Skeletal muscle satellite cell (primary cell): Measurements from ENCODE around the gene ZNF83.
"Not testable (repeated sequence)": the region's sequence is repeated elsewhere in the genome, so short reads cannot be mapped to it uniquely, and the experiment has no call there.

Experiments used
- H3K27me3 ChIP-seq: 2 replicates; pipeline ENCODE4 v1.7.0; 2013; ENCODE audit warnings: low read length; ENCODE audit not compliant: control insufficient read depth, insufficient read depth
- H3K36me3 ChIP-seq: 2 replicates; pipeline ENCODE4 v1.7.0; 2013; ENCODE audit warnings: mild to moderate bottlenecking, control low read depth, low read length; ENCODE audit not compliant: insufficient read depth
- H3K4me1 ChIP-seq: 2 replicates; pipeline ENCODE4 v1.7.0; 2013; ENCODE audit warnings: low read length; ENCODE audit not compliant: control insufficient read depth, insufficient read depth
- H3K4me2 ChIP-seq: 2 replicates; pipeline ENCODE4 v1.7.0; 2013; ENCODE audit warnings: mild to moderate bottlenecking, low read length
- H3K4me3 ChIP-seq: 2 replicates; pipeline ENCODE4 v1.7.0; 2013; ENCODE audit warnings: low read length
- H3K9ac ChIP-seq: 2 replicates; pipeline ENCODE4 v1.7.0; 2013; ENCODE audit warnings: mild to moderate bottlenecking, low read depth, low read length, moderate library complexity
- H3K9me3 ChIP-seq: replicated peaks from 2 replicates; pipeline ENCODE4 v1.7.0; 2013; ENCODE audit warnings: mild to moderate bottlenecking, control low read depth, low read length

ZNF83 gene

DNA sequence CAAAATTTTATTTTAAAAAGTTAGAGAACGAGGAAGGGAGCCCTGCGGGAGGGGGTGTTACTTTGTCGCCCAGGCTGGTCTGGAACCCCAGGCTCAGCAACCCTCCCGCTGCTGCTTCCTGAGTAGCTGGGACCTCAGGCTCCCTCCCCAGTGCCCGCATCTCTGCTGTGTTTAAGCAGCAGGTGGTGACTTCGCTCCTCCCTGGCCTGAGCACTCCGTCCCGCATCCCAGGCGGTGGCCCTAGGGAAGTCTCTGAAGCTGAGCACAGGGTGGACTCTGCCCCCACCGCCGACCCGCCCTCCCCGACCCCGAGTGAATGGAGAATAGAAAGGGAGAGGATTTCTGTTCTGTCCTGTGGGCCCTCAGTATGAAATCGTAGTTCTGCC, 37.5 kb downstream of the ZNF83 start:
- H3K9me3 ChIP-seq = peaks cover 11% of the 10 kb centered on the region
- H3K4me2 ChIP-seq = peak overlapping the region; percentile 93
- peaks cover 15% of the 10 kb centered on the region for H3K36me3 ChIP-seq
- peak overlapping the region; percentile 80 for H3K4me3 ChIP-seq
- no peaks in the 10 kb centered on the region for H3K27me3 ChIP-seq
- H3K4me1 ChIP-seq = peaks cover 19% of the 10 kb centered on the region
- peak overlapping the region; percentile 80 for H3K9ac ChIP-seq

DNA sequence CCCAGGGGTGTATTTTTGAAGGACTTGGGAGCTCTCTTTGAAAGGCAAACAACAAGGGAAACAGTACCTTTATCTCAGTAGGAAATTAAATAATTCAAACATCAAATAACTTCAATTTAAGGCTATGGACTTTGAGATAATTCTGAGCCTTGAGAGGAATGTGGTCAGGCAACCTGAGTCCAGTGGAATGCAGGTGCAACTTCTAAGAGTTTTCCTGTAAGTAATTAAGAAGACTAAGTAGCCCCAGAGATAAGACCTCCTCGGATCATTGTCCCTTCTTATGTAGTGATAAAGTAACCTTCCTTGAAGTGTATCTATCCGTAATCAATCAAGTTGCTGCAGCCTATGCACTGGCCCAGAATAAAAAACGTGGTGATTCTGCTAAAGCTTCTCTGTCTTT, 38.9 kb downstream of the ZNF83 start:
- Histone ChIP-seq H3K4me3 (no peak overlapping the region), H3K9ac (no peak overlapping the region), H3K27me3 (no peaks in the 10 kb centered on the region), H3K4me2 (no peak overlapping the region), H3K4me1 (peaks cover 19% of the 10 kb centered on the region), H3K36me3 (peaks cover 17% of the 10 kb centered on the region), H3K9me3 (peaks cover 11% of the 10 kb centered on the region)

DNA sequence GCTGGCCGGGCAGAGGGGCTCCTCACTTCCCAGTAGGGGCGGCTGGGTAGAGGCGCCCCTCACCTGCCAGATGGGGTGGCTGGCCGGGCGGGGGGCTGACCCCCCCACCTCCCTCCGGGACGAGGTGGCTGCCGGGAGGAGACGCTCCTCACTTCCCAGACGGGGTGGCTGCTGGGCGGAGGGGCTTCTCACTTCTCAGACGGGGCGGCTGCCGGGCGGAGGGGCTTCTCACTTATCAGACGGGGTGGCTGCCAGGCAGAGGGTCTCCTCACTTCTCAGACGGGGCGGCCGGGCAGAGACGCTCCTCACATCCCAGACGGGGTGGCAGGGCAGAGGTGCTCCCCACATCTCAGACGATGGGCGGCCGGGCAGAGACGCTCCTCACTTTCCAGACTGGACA, 44.7 kb downstream of the ZNF83 start:
- peaks cover 17% of the 10 kb centered on the region for H3K36me3 ChIP-seq
- H3K27me3 ChIP-seq, H3K9ac ChIP-seq, H3K4me2 ChIP-seq, H3K4me3 ChIP-seq, H3K4me1 ChIP-seq: not testable (repeated sequence)
- peaks cover 11% of the 10 kb centered on the region for H3K9me3 ChIP-seq

DNA sequence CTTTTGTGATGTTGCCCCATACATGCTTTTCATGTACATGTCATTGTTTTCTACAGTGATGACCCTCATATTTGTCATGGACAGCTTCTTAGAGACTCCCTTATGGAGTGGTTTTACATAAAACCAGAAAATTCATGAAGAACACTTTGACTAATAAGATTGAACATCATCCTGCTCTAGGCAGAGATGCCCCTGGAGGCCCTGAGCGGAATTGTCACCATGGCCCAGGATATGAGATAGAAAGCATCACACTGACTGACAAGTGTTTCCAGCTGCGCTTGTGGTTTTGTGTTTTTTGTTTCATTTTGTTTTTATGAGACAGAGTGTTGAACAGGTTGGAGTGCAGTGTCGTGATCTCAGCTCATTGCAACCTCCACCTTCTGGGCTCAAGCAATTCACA, 45.9 kb downstream of the ZNF83 start:
- Histone ChIP-seq H3K4me3 (no peak overlapping the region), H3K36me3 (peaks cover 17% of the 10 kb centered on the region), H3K27me3 (no peaks in the 10 kb centered on the region), H3K9ac (no peak overlapping the region), H3K4me2 (no peak overlapping the region), H3K4me1 (no peaks in the 10 kb centered on the region), H3K9me3 (peaks cover 11% of the 10 kb centered on the region)

DNA sequence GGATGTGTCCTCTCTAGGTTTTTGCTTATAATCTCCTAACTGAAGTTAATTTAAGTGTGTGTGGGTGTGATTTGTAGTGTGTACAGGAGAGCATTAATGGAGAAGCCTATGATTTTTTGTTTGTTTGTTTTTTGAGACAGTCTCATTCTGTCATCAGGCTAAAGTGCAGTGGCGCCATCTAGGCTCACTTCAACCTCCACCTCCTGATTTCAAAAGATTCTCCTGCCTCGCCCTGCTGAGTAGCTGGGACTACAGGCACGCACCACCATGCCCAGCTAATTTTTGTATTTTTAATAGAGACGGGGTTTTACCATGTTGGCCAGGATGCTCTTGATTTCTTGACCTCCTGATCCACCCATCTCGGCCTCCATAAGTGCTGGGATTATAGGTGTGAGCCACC, 47.4 kb downstream of the ZNF83 start:
- H3K36me3 ChIP-seq = peaks cover 2% of the 10 kb centered on the region
- no peak overlapping the region for H3K9ac ChIP-seq
- H3K4me3 ChIP-seq = no peak overlapping the region
- no peaks in the 10 kb centered on the region for H3K4me1 ChIP-seq
- no peak overlapping the region for H3K4me2 ChIP-seq
- no peaks in the 10 kb centered on the region for H3K9me3 ChIP-seq
- no peaks in the 10 kb centered on the region for H3K27me3 ChIP-seq

DNA sequence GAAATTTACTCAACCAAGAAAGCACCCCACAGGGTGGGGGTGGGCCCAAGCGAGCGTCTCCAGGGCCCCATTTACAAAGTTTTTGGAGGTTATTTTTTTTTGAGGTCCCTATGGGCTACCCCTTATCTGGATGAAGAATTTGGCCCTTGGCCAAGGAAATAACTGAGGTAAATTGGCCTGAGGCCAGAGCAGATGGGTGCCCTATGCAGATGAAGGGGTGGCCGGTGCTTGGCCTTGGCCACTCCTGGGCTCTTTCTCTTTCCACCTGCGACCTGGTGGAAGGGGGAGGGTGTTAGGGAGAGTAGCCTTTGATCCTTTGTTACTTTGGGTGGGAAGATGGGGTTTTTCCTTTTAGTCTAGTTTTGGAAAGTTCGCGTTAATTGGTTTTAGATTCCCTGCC, 52.6 kb downstream of the ZNF83 start:
- Histone ChIP-seq H3K36me3 (peaks cover 35% of the 10 kb centered on the region), H3K4me3 (no peak overlapping the region)

DNA sequence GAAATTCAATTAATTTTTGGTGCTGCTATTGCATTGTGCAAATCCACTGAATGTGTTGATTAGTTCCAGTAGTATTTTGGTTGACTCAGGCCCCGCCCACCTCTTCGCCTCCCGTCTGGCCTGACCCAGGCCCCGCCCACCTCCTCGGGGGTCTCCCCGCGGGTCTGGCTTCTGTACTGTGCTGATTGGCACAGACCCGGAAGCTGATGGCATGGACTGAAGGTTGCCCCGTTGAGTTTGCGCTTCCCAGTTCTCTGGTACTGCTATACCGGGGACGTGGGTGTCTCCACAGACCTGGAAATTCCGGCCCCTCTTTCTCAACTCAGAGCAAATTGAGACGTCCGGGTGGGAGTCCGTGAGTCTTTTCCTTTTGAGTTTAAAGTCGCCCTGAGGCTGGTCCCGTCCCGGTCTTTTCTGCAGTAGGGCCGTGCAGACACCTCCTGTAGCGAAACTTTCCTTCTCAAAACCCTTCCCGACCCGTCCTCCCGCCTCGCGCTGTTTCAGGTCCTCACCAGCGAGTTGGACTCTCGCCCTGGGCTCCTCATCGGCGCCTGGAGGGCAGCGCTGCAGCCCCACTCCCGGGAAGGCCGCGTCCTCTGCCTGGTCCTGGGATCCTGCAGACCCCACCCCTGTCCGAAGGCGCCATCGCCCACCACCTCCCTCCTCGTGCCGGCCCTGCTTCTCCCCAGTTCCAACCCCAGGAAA, 53.3 kb downstream of the ZNF83 start:
- no peak overlapping the region for H3K9ac ChIP-seq
- no peak overlapping the region for H3K4me3 ChIP-seq
- no peaks in the 10 kb centered on the region for H3K27me3 ChIP-seq
- H3K36me3 ChIP-seq = peaks cover 40% of the 10 kb centered on the region
- no peaks in the 10 kb centered on the region for H3K4me1 ChIP-seq
- H3K9me3 ChIP-seq = peaks cover 11% of the 10 kb centered on the region
- no peak overlapping the region for H3K4me2 ChIP-seq

More for the DNA sequence above, 52.6 kb downstream of the ZNF83 start:
- Histone ChIP-seq H3K4me2 (no peak overlapping the region), H3K27me3 (no peaks in the 10 kb centered on the region), H3K4me1 (no peaks in the 10 kb centered on the region), H3K9me3 (peaks cover 11% of the 10 kb centered on the region), H3K9ac (no peak overlapping the region)

DNA sequence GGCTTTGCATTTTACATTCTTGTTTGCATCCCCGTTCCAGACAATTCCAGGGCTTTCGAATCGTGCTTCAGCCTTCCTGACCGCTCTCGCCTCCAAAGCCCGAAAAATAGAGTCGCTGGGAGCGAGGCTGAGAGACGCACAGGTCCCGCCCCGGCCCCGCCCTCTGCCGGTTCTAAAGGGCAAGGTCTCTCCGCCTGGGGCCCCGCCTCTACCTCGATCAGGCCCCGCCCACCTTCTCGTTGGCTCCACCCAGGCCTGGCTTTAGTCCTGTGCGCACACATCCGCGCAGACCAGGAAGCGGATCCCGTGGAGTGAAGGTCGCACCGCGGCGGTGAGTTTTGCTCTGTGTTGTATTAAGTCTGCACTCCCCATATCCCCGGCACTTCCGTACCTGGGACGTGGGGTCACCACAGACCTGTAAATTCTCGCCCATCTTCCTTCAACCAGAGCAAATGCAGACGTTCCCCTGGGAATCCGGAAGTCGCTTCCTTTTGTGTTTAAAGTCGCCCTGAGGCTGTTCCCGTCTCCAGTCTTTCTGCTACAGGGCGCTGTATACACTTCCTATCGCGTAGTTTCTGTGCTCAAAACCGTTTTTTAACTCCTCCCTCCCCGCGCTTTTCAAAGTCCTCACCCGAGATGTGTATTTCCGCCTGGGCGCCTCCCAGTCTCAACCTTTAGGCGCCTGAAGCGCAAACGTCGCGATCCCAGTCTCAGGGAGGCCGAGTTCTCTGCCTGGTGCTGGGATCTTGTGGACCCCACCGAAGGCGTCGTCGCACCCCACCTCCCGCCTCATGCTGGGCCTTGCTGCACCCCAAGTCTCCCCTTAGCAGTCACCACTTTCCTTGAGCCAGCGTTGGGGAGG, 67.9 kb downstream of the ZNF83 start, which contains the start of gene ZNF701:
Gene ZNF701, plus strand, starts transcription at position 288 of the 862 bp plus-strand sequence. CDS start 3,861 bp downstream, outside the sequence.
- Histone ChIP-seq H3K4me3 (peak within 1 kb of the TSS; percentile 91), H3K9me3 (no peaks in the 10 kb centered on the region), H3K36me3 (peaks cover 23% of the 10 kb centered on the region), H3K27me3 (no peaks in the 10 kb centered on the region), H3K4me1 (peaks cover 4% of the 10 kb centered on the region), H3K4me2 (peak within 1 kb of the TSS; percentile 98), H3K9ac (peak within 1 kb of the TSS; percentile 94)

DNA sequence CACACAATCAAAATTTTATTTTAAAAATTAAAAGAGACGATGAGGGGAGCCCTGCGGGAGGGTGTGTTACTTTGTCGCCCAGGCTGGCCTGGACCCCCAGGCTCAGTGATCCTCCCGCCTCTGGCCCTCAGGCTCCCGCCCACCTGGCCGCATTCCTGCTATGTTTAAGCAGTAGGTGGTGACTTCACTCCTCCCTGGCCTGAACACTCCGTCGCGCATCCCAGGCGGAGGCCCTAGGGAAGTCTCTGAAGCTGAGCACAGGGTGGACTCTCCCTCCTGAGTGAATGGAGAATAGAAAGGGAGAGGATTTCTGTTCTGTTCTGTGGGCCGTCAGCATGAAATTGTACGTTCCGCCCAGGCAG, 68.5 kb downstream of the ZNF83 start:
- H3K9me3 ChIP-seq = not testable (repeated sequence)
- peak overlapping the region; percentile 59 for H3K9ac ChIP-seq

DNA sequence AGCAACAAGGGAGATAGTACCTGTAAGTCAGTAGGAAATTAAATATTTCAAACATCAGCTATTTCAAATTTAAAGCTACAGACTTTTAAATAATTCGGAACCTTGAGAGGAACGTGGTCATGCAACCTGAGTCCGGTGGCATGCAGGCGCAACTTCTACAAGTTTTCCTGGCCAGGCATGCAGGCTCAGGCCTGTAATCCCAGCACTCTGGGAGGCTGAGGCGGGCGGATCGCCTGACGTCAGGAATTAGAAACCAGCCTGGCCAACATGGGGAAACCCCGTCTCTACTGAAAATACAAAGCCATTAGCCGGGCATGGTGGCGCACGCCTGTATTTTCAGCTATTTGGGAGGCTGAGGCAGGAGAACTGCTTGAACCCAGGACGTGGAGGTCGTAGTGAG, 70.2 kb downstream of the ZNF83 start:
- Histone ChIP-seq H3K36me3 (peaks cover 21% of the 10 kb centered on the region), H3K4me1 (peaks cover 4% of the 10 kb centered on the region), H3K4me2 (no peak overlapping the region), H3K27me3 (no peaks in the 10 kb centered on the region), H3K4me3 (no peak overlapping the region), H3K9me3 (peaks cover 8% of the 10 kb centered on the region), H3K9ac (no peak overlapping the region)

More for the DNA sequence above, 68.5 kb downstream of the ZNF83 start:
- H3K4me3 ChIP-seq = peak overlapping the region; percentile 91
- H3K4me1 ChIP-seq, H3K27me3 ChIP-seq: not testable (repeated sequence)
- H3K4me2 ChIP-seq = peak overlapping the region; percentile 98
- H3K36me3 ChIP-seq = peaks cover 22% of the 10 kb centered on the region

DNA sequence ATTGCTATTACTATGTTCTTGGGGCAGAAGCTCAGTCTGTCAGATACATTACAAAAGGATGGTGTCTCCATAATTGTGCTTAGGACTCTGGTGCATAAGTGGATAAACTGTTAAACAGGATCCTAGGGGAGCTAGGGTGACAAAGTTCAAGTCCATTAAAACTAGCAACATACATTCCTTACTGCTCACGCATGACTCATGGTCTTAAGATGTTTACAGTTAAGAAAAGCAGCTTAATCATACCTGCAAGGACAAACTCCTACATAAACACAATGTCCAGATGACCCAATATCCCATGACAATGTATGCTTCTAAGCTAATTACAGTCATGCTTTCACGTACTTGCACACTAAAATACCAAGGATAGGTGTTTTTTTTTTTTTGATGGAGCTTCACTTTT, 71.6 kb downstream of the ZNF83 start:
- H3K27me3 ChIP-seq = no peaks in the 10 kb centered on the region
- no peak overlapping the region for H3K4me2 ChIP-seq
- H3K4me1 ChIP-seq = peaks cover 4% of the 10 kb centered on the region
- no peak overlapping the region for H3K4me3 ChIP-seq
- H3K9me3 ChIP-seq = peaks cover 13% of the 10 kb centered on the region
- no peak overlapping the region for H3K9ac ChIP-seq
- peaks cover 17% of the 10 kb centered on the region for H3K36me3 ChIP-seq
